Left lung (tissue), 10 donors: ENCODE results near the gene CAPN12. TPM values are rescaled to one million over a fixed set of nuclear protein-coding genes. Genes with fewer than 3 reads are reported as not detected.

ENCODE experiments used
- ATAC-seq: fragments of 200-7000 bp; cut with Tn5 transposase; one replicate; pipeline ENCODE4 v1.9.1; 2020; ENCODE audit warnings: moderate library complexity
- DNase-seq, 4 donors: peaks; one replicate each; pipeline ENCODE4 v3.0.0-alpha.2; 2013 to 2020
- H3K27ac ChIP-seq, 2 donors: fragments of 200-600 bp; sonication (generic) in 1 of 2; one replicate each; pipeline versions ENCODE4 v1.5.0 to v1.8.0; 2020 to 2021
- H3K27me3 ChIP-seq, 2 donors: fragments of 200-600 bp; sonication (generic) in 1 of 2; one replicate each; pipeline versions ENCODE4 v1.5.0 to v1.8.0; 2020 to 2021
- H3K36me3 ChIP-seq, 2 donors: fragments of 200-600 bp; sonication (generic) in 1 of 2; one replicate each; pipeline versions ENCODE4 v1.5.0 to v1.8.0; 2020 to 2021
- H3K4me1 ChIP-seq, 2 donors: fragments of 200-600 bp; one replicate each; pipeline ENCODE4 v1.8.0; 2021
- H3K4me3 ChIP-seq, 2 donors: fragments of 200-600 bp; sonication (generic) in 1 of 2; one replicate each; pipeline versions ENCODE4 v1.5.0 to v1.8.0; 2020 to 2021; ENCODE audit warnings: mild to moderate bottlenecking in 1 of 2
- H3K9me3 ChIP-seq, 2 donors: fragments of 200-600 bp; sonication (generic) in 1 of 2; one replicate each; pipeline versions ENCODE4 v1.5.0 to v1.8.0; 2020 to 2021
- intact Hi-C, 2 donors: fragments of 100-400 bp; cut with DNase I; formaldehyde crosslinking; loops; one replicate each; pipeline versions ENCODE4 v1.11.2 to v1.14.2; 2022
- polyA plus RNA-seq, 6 donors: library from polyadenylated mRNA; unstranded; fragments of 120-200 nt; gene quantifications; one replicate each; pipeline ENCODE4 v1.2.1, GENCODE V29; 2013; ENCODE audit not compliant: insufficient read length in 6 of 6
- total RNA-seq, 2 donors: library from RNA; stranded (reverse); fragmentation: NEBNext Ultra II Directional; extraction: Animal tissue kit (Norgen Biotek cat#: 25700); gene quantifications; one replicate each; pipeline ENCODE4 v1.2.1, GENCODE V29; 2021
- TF ChIP-seq, protein P1 (sequence below), 2 donors: fragments of 200-600 bp; sonication (generic) in 1 of 2; IDR thresholded peaks; one replicate each; pipeline versions ENCODE4 v1.5.0 to v1.8.0; 2021; ENCODE audit warnings: antibody characterized with exemption in 2 of 2
- donor health status: DM: no; HTN: yes; CAD: no.
- donor health status: DM: no; HTN: no; CAD: no.

Gene CAPN12
- total and polyA plus RNA-seq, 8 donors, result 1.6 to 4.9 (median 4.6) TPM

DNA sequence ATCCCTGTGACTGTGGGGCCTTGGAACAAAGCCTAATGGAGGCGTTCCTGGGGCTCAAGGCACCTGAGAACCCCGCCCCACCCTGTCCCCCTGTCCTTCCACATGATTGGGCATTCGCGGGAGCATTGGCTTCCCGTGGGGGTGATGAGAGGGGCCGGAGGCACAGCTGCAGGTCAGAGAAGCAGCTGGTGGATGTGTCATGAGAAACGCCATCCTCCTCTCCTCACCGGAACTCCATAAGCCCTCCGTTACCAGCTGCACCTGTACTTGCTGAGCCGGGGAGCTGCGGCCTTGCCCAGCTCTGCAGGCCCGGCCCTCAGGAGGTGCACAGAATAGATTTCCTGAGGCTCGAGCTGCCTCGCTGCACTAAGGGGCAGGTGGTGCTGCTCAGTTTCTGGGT is 42.0 kb downstream of the CAPN12 start:
- DNase-seq (no peak), ATAC-seq (no peak)
- peak overlapping the region in 1 of 2 donors; percentile 41 for H3K27ac ChIP-seq
- peaks cover 0 to 83% of the 10 kb centered on the region in 2 donors for H3K36me3 ChIP-seq
- peaks cover 0 to 67% of the 10 kb centered on the region in 2 donors for H3K4me1 ChIP-seq
- H3K9me3 ChIP-seq, result no peaks in the 10 kb centered on the region
- intact Hi-C loops, result loop anchor here in 1 of 2 donors (10.0 kb wide), 1 partner anchor 57 kb away; the partner anchor contains the start of gene ACTN4
- TF ChIP-seq, protein P1, sequence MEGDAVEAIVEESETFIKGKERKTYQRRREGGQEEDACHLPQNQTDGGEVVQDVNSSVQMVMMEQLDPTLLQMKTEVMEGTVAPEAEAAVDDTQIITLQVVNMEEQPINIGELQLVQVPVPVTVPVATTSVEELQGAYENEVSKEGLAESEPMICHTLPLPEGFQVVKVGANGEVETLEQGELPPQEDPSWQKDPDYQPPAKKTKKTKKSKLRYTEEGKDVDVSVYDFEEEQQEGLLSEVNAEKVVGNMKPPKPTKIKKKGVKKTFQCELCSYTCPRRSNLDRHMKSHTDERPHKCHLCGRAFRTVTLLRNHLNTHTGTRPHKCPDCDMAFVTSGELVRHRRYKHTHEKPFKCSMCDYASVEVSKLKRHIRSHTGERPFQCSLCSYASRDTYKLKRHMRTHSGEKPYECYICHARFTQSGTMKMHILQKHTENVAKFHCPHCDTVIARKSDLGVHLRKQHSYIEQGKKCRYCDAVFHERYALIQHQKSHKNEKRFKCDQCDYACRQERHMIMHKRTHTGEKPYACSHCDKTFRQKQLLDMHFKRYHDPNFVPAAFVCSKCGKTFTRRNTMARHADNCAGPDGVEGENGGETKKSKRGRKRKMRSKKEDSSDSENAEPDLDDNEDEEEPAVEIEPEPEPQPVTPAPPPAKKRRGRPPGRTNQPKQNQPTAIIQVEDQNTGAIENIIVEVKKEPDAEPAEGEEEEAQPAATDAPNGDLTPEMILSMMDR (IDR thresholded peaks at IDR 0.05), result no peak
- no peaks in the 10 kb centered on the region for H3K27me3 ChIP-seq
- H3K4me3 ChIP-seq, result no peak overlapping the region

- Histone ChIP-seq H3K4me3 (no peak overlapping the region), H3K36me3 (peaks cover 0 to 83% of the 10 kb centered on the region in 2 donors), H3K4me1 (peaks cover 0 to 67% of the 10 kb centered on the region in 2 donors), H3K9me3 (no peaks in the 10 kb centered on the region), H3K27me3 (no peaks in the 10 kb centered on the region), H3K27ac (peak overlapping the region in 1 of 2 donors; percentile 41)
- intact Hi-C loops, result loop anchor here in 1 of 2 donors (10.0 kb wide), 1 partner anchor 57 kb away; the partner anchor contains the start of gene ACTN4
- ATAC-seq (no peak), DNase-seq (no peak)
- TF ChIP-seq, protein P1 (IDR thresholded peaks at IDR 0.05), result no peak
Measured at GRCh38 chr19:38701455-38702063, 42.7 kb downstream of the CAPN12 start.

DNA sequence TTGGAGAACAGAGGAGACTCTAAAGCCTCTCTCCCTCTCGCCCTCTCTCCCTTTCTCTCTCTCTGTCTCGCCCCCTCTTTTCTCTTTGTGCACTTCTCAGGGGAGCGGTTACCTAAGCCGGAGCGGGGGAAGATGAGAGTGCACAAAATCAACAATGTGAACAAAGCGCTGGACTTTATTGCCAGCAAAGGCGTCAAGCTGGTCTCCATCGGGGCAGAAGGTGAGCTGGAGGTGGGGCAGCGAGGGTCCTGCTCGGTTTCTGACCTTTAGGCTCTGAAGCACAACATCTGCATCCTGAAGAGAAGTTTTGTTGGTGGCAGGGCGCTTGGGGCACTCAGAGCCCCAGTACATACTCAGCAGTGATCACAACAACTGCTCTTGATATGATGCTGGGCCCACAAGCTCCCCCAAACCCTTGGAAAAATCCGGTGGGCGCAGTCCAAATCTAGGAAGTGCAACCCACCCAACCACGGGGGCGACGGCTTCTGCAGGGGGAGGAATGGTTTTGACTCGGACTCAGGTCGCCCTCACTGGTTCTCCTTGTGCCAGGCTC is 43.3 kb downstream of the CAPN12 start:
- peaks cover 0 to 69% of the 10 kb centered on the region in 2 donors for H3K4me1 ChIP-seq
- intact Hi-C loops, result loop anchor here in 1 of 2 donors (10.0 kb wide), 1 partner anchor 56 kb away; the partner anchor contains the start of gene ACTN4
- H3K27me3 ChIP-seq, result no peaks in the 10 kb centered on the region
- TF ChIP-seq, protein P1 (IDR thresholded peaks at IDR 0.05), result no peak
- no peak for DNase-seq
- no peak overlapping the region for H3K4me3 ChIP-seq
- H3K9me3 ChIP-seq, result no peaks in the 10 kb centered on the region
- H3K36me3 ChIP-seq, result peaks cover 0 to 80% of the 10 kb centered on the region in 2 donors
- peak overlapping the region in 1 of 2 donors; percentile 41 for H3K27ac ChIP-seq
- no peak for ATAC-seq

- TF ChIP-seq, protein P1 (IDR thresholded peaks at IDR 0.05), result no peak
- Histone ChIP-seq H3K4me1 (peaks cover 0 to 70% of the 10 kb centered on the region in 2 donors), H3K9me3 (no peaks in the 10 kb centered on the region), H3K27ac (peak overlapping the region in 1 of 2 donors; percentile 57), H3K4me3 (no peak overlapping the region), H3K36me3 (peaks cover 0 to 74% of the 10 kb centered on the region in 2 donors), H3K27me3 (no peaks in the 10 kb centered on the region)
- intact Hi-C loops, result loop anchor here in 1 of 2 donors (10.0 kb wide), 1 partner anchor 56 kb away; the partner anchor contains the start of gene ACTN4
- DNase-seq (no peak), ATAC-seq (no peak)
Measured at GRCh38 chr19:38700350-38700901, 43.8 kb downstream of the CAPN12 start.
